GOT3 (cell line): ENCODE results near the gene PRSS1.
"Not testable (repeated sequence)": the region's sequence is repeated elsewhere in the genome, so short reads cannot be mapped to it uniquely, and the experiment has no call there.

Experiments used
- DNase-seq: peaks from one replicate; lab custom pipeline; 2025; ENCODE audit warnings: mixed read lengths; lab: John Stamatoyannopoulos, UW

PRSS1 gene

GRCh38 chr7:142746264-142746663 lies 3.0 kb upstream of the PRSS1 start:
- DNase-seq, result no peak

GRCh38 chr7:142748410-142748809 lies 862 bp upstream of the PRSS1 start:
- DNase-seq, result not testable (repeated sequence)

- DNase-seq, result no peak
Observed at GRCh38 chr7:142750321-142750938, 1.2 kb downstream of the PRSS1 start.

- not testable (repeated sequence) for DNase-seq
Observed at GRCh38 chr7:142751526-142752175, 2.4 kb downstream of the PRSS1 start.

- DNase-seq, result no peak
Observed at GRCh38 chr7:142752376-142753225, 3.3 kb downstream of the PRSS1 start.

GRCh38 chr7:142753366-142753765 lies 4.1 kb downstream of the PRSS1 start:
- DNase-seq, result no peak

GRCh38 chr7:142753925-142754491 lies 4.7 kb downstream of the PRSS1 start:
- not testable (repeated sequence) for DNase-seq

GRCh38 chr7:142754681-142755575 lies 5.7 kb downstream of the PRSS1 start:
- DNase-seq, result no peak

GRCh38 chr7:142758312-142758711 lies 9.0 kb downstream of the PRSS1 start:
- not testable (repeated sequence) for DNase-seq

- no peak for DNase-seq
Observed at GRCh38 chr7:142759433-142759832, 10.2 kb downstream of the PRSS1 start.

GRCh38 chr7:142760071-142760642 lies 10.9 kb downstream of the PRSS1 start:
- DNase-seq, result no peak

GRCh38 chr7:142761606-142762005 lies 12.3 kb downstream of the PRSS1 start:
- DNase-seq, result not testable (repeated sequence)

- DNase-seq, result no peak
Observed at GRCh38 chr7:142762104-142762503, 12.8 kb downstream of the PRSS1 start.

GRCh38 chr7:142767451-142767850 lies 18.2 kb downstream of the PRSS1 start:
- no peak for DNase-seq

- DNase-seq, result no peak
Observed at GRCh38 chr7:142767861-142768260, 18.6 kb downstream of the PRSS1 start.

GRCh38 chr7:142768885-142769284 lies 19.6 kb downstream of the PRSS1 start:
- DNase-seq, result not testable (repeated sequence)

- no peak for DNase-seq
Observed at GRCh38 chr7:142770661-142771352, 21.5 kb downstream of the PRSS1 start, which contains the start of gene PRSS2. Gene PRSS2, plus strand, starts transcription at chr7:142770970. Its CDS starts 13 bp downstream, at chr7:142770983.

GRCh38 chr7:142771353-142771723 lies 22.1 kb downstream of the PRSS1 start:
- no peak for DNase-seq

GRCh38 chr7:142772051-142772450 lies 22.8 kb downstream of the PRSS1 start:
- no peak for DNase-seq

GRCh38 chr7:142772673-142773072 lies 23.4 kb downstream of the PRSS1 start:
- no peak for DNase-seq
